SK-N-MC (cell line): ENCODE measurements around the gene TRIM74.
"Not testable (repeated sequence)": the region's sequence is repeated elsewhere in the genome, so short reads cannot be mapped to it uniquely, and the experiment has no call there.

Source experiments
- EZH2 ChIP-seq: fragments of 200-600 bp; sonication (generic); IDR thresholded peaks from one replicate; pipeline ENCODE4 v1.6.1; 2017; ENCODE audit warnings: antibody characterized with exemption
- POLR2AphosphoS5 ChIP-seq: IDR thresholded peaks from 2 replicates; pipeline ENCODE4 v1.6.1; 2012; ENCODE audit warnings: mild to moderate bottlenecking, low read depth, low read length, borderline replicate concordance

GRCh38 chr7:72953901-72954562 is 15.2 kb downstream of the TRIM74 start:
- not testable (repeated sequence) for TF ChIP-seq POLR2AphosphoS5, EZH2
